Calu3 (cell line): Measurements from ENCODE around the gene ERCC4. TPM values are rescaled to one million over a fixed set of nuclear protein-coding genes. Genes with fewer than 3 reads are reported as not detected.
"Not testable (repeated sequence)": the region's sequence is repeated elsewhere in the genome, so short reads cannot be mapped to it uniquely, and the experiment has no call there.

ENCODE experiments used
- BruUV-seq: library from RNA; stranded (reverse); fragments of 400-500 nt; replicated peaks from 2 replicates; lab custom pipeline; 2021; lab: Mats Ljungman, UMichigan
- CTCF ChIA-PET: fragments of 300-600 bp; sonication (Branson Sonifier 250); formaldehyde crosslinking; loops from one replicate; lab custom pipeline; 2022; ENCODE audit warnings: antibody characterized with exemption; lab: Charles Lee
- DNase-seq: peaks from one replicate; pipeline ENCODE4 v3.0.0; 2022
- H3K27ac Mint-ChIP-seq: one replicate; pipeline ENCODE4 v1.8.0; 2022; ENCODE audit warnings: mixed read lengths; ENCODE audit not compliant: unreplicated experiment
- H3K27me3 Mint-ChIP-seq: one replicate; pipeline ENCODE4 v1.8.0; 2022; ENCODE audit warnings: mixed read lengths; ENCODE audit not compliant: unreplicated experiment
- H3K36me3 Mint-ChIP-seq: one replicate; pipeline ENCODE4 v1.8.0; 2022; ENCODE audit warnings: mild to moderate bottlenecking, moderate library complexity, mixed read lengths; ENCODE audit not compliant: insufficient read depth, unreplicated experiment
- H3K4me1 Mint-ChIP-seq: one replicate; pipeline ENCODE4 v1.8.0; 2022; ENCODE audit warnings: mild to moderate bottlenecking, low read depth, mixed read lengths; ENCODE audit not compliant: unreplicated experiment
- H3K4me3 Mint-ChIP-seq: one replicate; pipeline ENCODE4 v1.8.0; 2022; ENCODE audit warnings: mild to moderate bottlenecking, low read depth, moderate library complexity, mixed read lengths; ENCODE audit not compliant: unreplicated experiment
- H3K9me3 Mint-ChIP-seq: one replicate; pipeline ENCODE4 v1.8.0; 2022; ENCODE audit warnings: low read depth, mixed read lengths; ENCODE audit not compliant: unreplicated experiment
- intact Hi-C: fragments of 100-400 bp; cut with micrococcal nuclease; formaldehyde crosslinking; loops from one replicate; pipeline ENCODE4 v1.10.0; 2022; ENCODE audit not compliant: unreplicated experiment
- total RNA-seq: library from RNA; stranded (reverse); gene quantifications from 2 replicates; pipeline ENCODE4 v1.2.3, GENCODE V29; 2022
- TF ChIP-seq, protein P1 (sequence below): fragments of 200-600 bp; IDR thresholded peaks from one replicate; pipeline ENCODE4 v1.8.0; 2022; ENCODE audit warnings: antibody characterized with exemption; ENCODE audit not compliant: unreplicated experiment

ERCC4 gene
- total RNA-seq, 1 experiment from 2014 or later, result 21.1 TPM

DNA sequence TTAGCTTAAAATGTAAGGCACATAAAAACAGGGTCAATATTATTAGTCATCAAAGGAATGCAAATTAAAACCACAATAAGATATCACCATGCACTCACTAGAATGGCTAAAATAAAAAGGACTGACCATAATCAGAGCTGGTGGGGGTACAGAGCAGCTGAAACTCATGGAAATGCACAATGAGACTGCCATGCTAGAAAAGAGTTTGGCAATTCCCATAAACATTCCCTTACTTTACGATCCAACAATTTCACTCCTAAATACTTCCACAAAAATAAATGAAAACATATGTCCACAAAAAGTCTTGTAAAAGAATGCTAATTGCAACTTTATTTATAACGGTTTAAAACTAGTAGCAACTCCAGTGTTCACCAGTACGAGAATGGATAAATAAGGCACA is 36.1 kb upstream of the ERCC4 start:
- Mint-ChIP-seq H3K36me3 (no peaks in the 10 kb centered on the region), H3K27me3 (peaks cover 54% of the 10 kb centered on the region), H3K9me3 (peaks cover 2% of the 10 kb centered on the region), H3K4me1 (no peaks in the 10 kb centered on the region), H3K4me3 (no peak overlapping the region), H3K27ac (no peak overlapping the region)
- no TSS peak for BruUV-seq
- TF ChIP-seq, protein P1, sequence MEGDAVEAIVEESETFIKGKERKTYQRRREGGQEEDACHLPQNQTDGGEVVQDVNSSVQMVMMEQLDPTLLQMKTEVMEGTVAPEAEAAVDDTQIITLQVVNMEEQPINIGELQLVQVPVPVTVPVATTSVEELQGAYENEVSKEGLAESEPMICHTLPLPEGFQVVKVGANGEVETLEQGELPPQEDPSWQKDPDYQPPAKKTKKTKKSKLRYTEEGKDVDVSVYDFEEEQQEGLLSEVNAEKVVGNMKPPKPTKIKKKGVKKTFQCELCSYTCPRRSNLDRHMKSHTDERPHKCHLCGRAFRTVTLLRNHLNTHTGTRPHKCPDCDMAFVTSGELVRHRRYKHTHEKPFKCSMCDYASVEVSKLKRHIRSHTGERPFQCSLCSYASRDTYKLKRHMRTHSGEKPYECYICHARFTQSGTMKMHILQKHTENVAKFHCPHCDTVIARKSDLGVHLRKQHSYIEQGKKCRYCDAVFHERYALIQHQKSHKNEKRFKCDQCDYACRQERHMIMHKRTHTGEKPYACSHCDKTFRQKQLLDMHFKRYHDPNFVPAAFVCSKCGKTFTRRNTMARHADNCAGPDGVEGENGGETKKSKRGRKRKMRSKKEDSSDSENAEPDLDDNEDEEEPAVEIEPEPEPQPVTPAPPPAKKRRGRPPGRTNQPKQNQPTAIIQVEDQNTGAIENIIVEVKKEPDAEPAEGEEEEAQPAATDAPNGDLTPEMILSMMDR, result no peak
- DNase-seq, result no peak
- intact Hi-C loops, result no loop called here
- CTCF ChIA-PET, result interaction anchor here (0.5 to 0.7 kb wide), 2 partner anchors 40 to 1702 kb away, joined by 3 read pairs; no protein-coding TSS in a partner anchor

DNA sequence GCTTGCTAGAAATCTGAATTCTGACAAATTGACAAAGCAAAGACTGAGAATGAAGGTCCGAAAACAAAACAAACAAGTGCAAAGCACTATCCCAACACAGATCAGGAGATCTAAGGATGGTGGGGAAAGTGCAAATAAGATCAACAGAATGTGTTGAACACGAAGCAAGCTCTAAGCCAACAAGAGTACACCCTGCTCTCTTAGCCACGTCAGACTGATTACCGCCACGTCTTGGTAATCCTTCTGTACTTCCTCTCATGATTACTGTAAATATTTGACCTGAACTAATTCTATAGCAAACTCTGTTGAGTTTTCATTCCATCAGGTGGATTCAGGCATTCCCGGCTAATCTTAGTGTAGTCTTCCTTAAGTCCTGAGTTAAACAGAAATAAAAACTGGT is 34.3 kb upstream of the ERCC4 start:
- intact Hi-C loops, result no loop called here
- H3K27ac Mint-ChIP-seq, result no peak overlapping the region
- no peaks in the 10 kb centered on the region for H3K36me3 Mint-ChIP-seq
- H3K27me3 Mint-ChIP-seq, result peaks cover 67% of the 10 kb centered on the region
- DNase-seq, result no peak
- TF ChIP-seq, protein P1, result no peak
- peaks cover 7% of the 10 kb centered on the region for H3K9me3 Mint-ChIP-seq
- H3K4me1 Mint-ChIP-seq, result no peaks in the 10 kb centered on the region
- H3K4me3 Mint-ChIP-seq, result no peak overlapping the region
- BruUV-seq, result no TSS peak
- CTCF ChIA-PET, result interaction anchor here (0.5 kb wide), 2 partner anchors 392 to 1631 kb away, joined by 3 to 4 read pairs; no protein-coding TSS in a partner anchor

DNA sequence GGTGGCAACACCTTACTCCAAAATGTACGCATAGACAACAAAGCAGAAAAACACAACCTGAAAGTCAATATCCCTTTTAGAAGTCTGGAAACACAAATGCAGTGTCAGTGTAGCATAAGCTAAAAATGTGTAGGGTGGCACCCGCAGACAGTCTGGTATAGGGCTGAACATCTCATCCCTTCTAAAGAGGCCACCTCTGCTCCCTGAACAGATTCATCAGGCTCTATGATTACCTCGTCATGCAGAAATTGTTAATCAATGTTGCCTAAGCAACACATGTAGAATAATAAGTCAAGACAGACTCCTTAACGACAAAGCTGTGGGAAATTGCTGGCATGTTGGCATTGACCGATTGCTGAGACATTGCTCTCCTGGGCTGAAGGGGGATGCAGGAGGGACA is 33.3 kb upstream of the ERCC4 start:
- intact Hi-C loops, result no loop called here
- Mint-ChIP-seq H3K9me3 (peaks cover 7% of the 10 kb centered on the region), H3K27ac (no peak overlapping the region), H3K27me3 (peaks cover 70% of the 10 kb centered on the region), H3K4me1 (no peaks in the 10 kb centered on the region), H3K4me3 (no peak overlapping the region), H3K36me3 (no peaks in the 10 kb centered on the region)
- BruUV-seq, result no TSS peak
- DNase-seq, result no peak
- CTCF ChIA-PET, result no interaction called here
- TF ChIP-seq, protein P1, result no peak

DNA sequence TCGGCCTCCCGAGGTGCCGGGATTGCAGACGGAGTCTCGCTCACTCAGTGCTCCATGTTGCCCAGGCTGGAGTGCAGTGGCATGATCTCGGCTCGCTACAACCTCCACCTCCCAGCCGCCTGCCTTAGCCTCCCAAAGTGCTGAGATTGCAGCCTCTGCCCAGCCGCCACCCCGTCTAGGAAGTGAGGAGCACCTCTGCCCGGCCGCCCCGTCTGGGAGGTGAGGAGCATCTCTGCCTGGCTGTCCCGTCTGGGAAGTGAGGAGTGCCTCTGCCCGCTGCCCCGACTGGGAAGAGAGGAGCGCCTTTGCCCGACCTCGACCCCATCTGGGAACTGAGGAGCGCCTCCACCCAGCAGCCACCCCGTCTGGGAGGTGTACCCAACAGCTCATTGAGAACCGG is 30.6 kb upstream of the ERCC4 start:
- CTCF ChIA-PET, H3K4me1 Mint-ChIP-seq, BruUV-seq, intact Hi-C loops, DNase-seq, H3K27ac Mint-ChIP-seq, H3K36me3 Mint-ChIP-seq, H3K9me3 Mint-ChIP-seq, H3K4me3 Mint-ChIP-seq: not testable (repeated sequence)
- H3K27me3 Mint-ChIP-seq, result peaks cover 73% of the 10 kb centered on the region

DNA sequence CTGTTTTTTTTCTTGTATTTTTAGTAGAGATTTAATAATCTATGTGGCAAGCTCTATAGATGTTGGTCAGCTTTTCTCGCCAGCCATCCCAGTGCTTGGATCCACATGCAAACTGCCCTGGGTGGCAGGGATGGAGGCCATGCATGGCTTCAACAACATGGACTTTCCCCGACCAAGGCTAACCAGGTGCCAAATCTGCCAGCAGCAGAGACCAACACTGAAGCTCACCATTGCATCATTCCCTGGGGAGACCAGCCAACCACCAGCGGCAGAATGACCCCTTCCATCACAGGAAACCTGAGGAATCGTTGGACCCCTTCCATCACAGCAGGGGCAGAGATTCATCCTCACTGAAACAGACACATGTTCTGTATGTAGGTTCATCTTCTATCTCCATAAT is 27.7 kb upstream of the ERCC4 start:
- no peak overlapping the region for H3K4me3 Mint-ChIP-seq
- H3K9me3 Mint-ChIP-seq, result peaks cover 5% of the 10 kb centered on the region
- no peak for DNase-seq
- peaks cover 73% of the 10 kb centered on the region for H3K27me3 Mint-ChIP-seq
- H3K36me3 Mint-ChIP-seq, result no peaks in the 10 kb centered on the region
- no TSS peak for BruUV-seq
- CTCF ChIA-PET, result interaction anchor here (0.7 kb wide), 1 partner anchor 80 kb away, joined by 4 read pairs; no protein-coding TSS in a partner anchor
- intact Hi-C loops, result no loop called here
- no peak overlapping the region for H3K27ac Mint-ChIP-seq
- TF ChIP-seq, protein P1, result no peak
- no peaks in the 10 kb centered on the region for H3K4me1 Mint-ChIP-seq
